ENCODE measurements around the gene KLHL13.
"Not testable (repeated sequence)": the region's sequence is repeated elsewhere in the genome, so short reads cannot be mapped to it uniquely, and the experiment has no call there.

The KLHL13 gene, protein sequence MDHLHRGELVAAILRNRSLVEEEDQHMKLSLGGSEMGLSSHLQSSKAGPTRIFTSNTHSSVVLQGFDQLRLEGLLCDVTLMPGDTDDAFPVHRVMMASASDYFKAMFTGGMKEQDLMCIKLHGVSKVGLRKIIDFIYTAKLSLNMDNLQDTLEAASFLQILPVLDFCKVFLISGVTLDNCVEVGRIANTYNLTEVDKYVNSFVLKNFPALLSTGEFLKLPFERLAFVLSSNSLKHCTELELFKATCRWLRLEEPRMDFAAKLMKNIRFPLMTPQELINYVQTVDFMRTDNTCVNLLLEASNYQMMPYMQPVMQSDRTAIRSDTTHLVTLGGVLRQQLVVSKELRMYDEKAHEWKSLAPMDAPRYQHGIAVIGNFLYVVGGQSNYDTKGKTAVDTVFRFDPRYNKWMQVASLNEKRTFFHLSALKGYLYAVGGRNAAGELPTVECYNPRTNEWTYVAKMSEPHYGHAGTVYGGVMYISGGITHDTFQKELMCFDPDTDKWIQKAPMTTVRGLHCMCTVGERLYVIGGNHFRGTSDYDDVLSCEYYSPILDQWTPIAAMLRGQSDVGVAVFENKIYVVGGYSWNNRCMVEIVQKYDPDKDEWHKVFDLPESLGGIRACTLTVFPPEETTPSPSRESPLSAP

DNA sequence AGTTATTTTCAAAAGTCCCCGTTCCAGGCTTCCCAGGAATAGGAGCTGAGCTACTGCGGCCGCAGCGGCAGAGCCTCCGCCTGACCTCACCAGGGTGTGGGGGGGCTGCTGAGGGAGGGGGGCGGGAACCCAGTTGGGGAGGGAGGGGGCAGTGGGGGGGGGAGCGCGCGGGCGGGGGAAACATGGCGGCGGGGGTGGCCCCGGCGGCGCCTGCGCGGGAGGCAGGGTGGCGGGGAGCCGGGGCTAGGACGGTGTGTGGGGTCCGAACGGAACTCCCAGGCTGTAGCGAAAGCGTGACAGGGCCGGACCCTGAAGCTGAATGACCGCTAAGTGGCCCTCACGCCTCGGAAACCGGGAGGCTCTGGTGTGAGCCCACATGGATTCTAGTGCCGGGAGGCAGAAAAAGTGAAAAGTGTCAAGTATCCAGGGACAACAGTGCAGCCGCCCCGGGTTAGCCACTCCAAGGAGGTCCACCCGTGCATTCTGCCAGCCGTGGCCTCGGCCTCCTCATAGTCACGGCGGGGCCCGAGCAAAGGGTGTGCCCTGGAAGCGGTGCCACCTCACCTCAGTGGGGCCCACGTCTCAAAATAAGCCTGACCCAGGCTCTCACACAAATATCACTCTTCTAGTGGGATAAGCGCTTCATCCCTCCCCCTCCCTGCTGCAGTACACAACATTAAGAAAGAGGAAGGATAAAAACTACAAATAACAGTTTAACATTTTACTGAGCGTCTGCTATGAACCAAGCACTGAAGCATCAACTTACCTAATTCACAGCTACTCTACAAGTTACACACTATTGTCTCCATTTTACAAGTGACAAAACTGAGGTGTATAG is at the start of gene KLHL13:
Gene KLHL13, minus strand, starts transcription at position 98 of the 838 bp plus-strand sequence. CDS start 88,337 bp downstream, outside the sequence.
- peak in 1 of 2 donors; percentile 2 for DNase-seq

DNA sequence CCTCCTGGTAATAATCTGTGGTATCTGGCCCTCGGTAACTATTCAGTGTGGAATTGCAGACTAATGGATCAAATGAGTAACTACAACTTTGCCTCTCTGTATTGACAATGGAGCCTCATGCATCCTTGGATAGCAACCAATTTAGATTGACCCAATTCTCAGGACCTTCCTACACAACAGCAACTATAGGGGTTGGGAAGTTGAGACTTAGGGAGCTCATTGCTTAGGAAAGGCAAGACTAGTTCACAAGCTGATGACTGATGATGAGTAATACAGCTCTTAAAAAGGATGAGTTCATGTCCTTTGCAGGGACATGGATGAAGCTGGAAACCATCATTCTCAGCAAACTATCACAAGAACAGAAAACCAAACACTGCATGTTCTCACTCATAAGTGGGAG is 47.5 kb upstream of the KLHL13 start:
- DNase-seq = no peak

DNA sequence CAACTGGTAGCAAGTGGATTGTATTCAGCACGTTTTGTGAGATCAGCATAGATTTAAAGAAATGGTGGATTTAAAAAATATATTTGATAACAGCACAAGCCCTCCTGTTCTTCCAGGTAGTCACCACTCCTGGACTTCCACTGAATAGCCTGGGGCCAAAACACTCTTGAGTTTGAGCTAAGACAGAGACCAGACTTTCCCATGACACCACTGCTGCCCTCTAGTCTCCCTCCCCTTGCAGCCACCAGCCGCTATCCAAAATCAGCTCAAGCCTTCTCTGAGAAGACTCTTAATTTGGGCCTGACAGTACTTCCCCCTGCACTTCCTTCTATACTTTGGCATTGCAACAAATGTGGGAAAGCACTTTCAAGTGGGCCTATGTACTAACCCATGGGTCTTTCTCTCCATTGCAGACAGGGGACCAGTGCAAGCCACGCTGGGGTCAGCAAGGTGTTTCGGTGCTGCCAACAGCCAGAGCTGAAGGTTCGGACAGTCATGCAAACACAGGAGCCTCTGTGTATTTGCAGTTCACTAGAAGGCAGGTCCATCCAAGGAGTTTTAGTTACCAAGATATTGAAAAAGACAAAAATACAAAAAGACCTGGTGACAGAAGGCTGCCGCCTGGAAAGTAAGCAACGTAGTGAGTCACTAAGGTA is 40.5 kb upstream of the KLHL13 start:
- no peak for DNase-seq

DNA sequence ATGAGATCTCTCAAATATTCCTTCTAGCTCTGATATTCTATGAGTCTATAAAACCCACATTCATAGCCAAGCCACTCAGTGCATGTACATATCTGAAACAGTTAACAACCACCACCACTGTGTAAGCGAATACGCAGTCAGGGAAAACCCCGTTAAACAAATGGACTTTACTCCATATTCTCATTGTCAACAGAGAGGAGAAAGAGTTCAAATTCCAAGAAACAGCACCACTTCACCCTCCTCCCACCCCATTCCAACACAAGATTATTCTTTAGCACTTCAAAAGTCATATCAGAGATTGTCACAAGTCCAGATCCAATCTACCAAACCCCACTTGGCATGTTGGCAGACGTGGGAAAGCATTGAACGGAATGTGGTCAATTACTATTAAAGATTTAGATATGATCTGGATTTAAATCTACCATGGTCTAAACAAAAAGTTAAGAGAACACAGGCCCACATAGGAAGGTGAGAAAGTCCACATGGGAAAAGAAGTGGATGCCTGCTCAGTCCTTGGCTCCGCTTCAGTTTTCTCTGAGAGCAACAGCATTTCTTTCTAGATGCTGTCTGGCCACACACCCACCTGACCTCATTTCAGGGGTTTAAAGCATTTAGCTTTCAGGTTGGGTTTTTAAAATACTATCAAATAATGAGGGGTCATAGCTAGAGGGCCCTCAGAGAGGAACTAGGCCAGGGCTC is 39.8 kb upstream of the KLHL13 start:
- DNase-seq = no peak

DNA sequence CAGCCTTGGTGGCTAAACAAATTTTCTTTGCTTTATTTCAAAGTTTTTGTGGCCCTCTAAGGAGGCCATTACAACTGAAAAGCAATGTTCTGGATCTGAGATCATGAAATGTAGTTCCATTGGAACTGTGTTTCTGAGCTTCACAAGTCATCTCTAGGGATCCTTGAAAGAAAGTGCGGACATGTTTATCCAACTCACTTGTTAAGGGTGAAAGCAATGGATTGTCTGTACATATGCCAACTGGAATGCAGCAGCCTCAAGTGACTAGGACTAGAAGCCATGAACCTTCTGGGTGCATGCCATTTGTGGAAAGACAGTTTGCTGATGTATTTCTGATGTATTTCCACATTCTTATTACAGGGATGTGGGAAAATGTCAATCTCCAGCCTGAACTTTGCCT is 36.7 kb upstream of the KLHL13 start:
- no peak for DNase-seq

DNA sequence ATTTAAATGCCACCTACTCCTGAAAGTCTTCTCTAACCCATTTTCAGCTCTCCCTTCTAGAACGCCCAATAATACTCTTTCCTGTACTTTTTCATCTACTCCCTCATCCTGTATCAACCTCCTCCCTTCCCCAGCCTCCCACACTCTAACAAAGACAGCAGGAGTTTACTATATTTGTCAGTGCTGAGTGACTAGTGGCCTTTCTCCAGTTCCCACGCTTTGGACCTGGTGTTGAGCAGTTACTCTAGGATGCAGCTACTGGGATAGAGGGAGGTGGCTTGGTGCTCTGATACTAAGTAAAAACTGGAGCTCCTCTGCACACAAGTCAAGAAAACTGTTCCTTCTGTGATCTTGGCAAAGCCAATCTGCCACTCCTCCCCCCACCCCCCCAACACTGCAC is 36.1 kb upstream of the KLHL13 start:
- no peak for DNase-seq

DNA sequence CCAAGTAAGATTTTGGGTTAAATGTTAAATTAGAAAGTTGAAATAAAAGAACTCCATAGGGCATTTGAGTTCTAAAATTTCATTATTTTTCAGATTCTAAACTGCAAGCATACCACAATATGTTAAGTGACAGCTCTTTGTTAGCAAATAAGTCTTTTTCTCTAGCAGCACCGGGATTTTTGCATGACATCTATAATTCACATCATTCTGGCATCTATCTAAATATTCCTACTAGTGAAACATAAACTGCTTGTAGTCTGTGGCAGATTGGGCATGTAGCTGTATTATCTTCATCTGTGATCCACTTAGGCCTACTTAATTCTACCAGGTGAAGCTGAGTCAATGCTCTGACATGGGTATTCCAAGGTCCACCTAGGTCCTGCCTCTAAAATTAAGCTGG is 32.1 kb upstream of the KLHL13 start:
- no peak for DNase-seq

DNA sequence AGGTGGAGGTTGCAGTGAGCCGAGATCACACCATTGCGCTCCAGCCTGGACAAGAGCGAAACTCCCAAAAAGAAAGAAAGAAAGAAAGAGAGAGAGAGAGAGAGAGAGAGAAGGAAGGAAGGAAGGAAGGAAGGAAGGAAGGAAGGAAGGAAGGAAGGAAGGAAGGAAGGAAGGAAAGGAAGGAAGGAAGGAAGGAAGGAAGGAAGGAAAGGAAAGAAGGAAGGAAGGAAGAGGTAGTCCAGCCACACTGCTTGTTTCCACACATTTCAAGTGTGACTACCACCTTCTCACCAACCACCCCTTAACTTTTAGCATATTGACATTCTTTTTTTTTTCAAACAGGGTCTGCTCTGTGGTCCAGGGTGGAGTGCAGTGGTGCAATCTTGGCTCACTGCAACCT is 31.2 kb upstream of the KLHL13 start:
- DNase-seq = not testable (repeated sequence)

DNA sequence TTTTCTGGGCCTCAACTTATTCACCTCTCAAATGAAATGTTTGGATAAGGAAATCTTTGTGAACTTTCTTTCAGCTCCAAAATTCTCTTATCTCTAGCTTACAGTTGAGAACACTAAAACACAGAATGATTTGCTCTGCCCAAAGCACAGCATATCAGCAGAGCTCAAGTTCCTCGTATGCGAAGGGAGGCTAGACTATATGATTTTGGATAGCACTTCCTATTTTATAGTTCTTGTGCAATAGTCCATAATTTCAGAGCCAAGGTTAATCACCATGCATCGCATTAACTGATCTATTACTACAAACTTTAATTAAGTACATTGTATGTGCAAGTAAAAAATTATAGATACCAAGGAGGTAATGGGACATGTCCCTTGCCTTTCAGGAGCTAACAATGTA is 27.0 kb upstream of the KLHL13 start:
- no peak for DNase-seq

DNA sequence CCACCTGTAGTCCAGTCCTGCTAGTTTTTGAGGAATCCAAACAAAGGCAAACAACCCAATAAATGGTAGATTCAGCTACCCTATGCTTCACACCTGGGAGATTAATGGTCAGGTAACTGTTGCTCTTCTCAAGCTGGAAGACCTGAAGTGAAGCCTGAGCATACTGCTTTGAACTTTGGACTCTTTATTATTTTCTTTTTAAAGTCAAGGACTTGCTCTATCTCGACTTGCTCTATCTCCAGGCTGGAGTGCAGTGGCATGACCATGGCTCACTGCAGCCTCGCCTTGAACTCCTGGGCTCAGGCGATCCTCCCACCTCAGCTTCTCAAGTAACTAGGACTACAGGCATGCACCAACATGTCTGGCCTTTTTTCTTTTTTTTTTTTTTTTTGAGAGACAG is 14.7 kb upstream of the KLHL13 start:
- no peak for DNase-seq

DNA sequence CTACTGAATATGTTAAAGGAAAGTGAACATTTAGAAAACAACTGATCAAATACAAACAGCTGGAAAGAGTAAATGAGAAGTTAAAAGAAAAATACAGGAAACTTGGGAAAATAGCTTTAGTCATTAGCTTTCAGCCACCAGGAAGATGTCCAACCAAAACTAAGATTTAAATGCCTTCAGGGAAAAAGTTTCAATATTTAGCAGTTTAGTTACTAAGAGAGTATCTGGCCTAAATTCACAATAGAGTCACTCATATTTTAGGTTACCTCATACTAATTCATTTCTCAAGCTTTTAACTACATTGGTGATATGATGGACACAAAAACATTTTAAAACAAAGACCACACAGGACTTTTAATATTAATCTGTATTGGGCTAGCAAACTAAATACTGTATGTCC is 13.1 kb upstream of the KLHL13 start:
- no peak for DNase-seq

DNA sequence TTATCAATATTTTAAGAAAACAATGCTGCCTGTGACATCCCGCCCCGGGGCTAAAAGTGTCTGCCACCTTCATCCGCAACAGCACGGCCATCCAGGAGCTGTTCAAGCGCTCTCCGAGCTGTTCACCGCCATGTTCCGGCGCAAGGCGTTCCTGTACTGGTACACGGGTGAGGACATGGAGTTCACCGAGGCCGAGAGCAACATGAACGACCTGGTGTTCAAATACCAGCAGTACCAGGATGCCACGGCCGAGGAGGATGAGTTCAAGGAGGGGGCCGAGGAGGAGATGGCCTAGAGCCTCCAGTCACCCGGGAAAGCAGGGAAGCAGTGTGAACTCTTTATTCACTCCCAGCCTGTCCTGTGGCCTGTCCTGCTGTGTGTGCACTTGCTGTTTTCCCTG is 12.1 kb upstream of the KLHL13 start:
- DNase-seq = no peak

DNA sequence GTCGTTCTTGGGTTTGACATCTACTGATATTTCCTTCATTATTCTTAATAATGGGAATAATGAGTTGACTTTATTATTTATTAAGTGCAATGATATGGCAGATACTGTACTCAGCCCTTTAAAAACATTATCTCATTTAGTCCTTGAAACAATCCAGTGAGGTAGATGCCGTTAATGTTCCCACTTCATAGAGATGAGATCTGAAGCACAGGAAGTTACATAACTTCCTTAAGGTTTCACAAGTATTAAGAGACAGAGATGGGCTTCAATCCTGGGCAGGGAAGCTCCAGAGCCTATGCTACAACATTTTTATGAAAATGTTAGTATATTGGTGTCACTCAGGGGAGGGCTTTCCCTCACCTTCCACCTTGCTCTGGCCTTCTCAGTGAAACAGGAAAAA is 9.7 kb upstream of the KLHL13 start:
- no peak for DNase-seq

DNA sequence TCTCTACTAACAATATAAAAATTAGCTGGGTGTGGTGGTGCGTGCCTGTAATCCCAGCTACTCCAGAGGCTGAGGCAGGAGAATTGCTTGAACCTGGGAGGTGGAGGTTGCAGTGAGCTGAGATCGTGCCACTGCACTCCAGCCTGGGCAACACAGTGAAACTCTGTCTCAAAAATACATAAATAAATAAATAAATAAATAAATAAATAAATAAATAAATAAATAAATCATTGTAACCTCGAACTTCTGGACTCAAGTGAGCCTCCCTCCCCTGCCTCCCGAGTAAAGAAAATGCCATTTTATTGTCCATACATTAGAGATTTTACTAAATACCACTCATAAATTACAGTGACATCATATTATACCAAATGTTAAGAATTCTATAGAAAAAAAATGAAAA is 7.6 kb upstream of the KLHL13 start:
- not testable (repeated sequence) for DNase-seq

DNA sequence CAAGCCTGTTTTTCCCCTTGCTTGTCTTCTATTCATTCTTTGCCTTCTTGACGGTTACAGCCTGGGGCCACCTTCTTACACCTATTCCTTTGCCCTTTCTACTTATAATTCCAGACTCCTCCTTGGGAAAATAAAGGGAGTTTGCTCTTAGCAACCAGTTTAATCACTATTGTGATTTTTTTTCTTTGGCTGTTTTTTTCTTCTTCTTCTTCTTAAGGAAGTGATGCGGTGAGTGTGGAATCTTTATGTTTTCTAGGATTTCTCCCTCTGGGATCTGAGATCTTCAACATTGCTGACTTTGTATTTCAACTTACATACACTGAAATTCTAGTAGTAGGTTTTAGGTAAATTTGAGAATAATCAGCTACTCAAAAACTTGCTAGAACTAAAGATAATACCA is 1.1 kb upstream of the KLHL13 start:
- DNase-seq = no peak

DNA sequence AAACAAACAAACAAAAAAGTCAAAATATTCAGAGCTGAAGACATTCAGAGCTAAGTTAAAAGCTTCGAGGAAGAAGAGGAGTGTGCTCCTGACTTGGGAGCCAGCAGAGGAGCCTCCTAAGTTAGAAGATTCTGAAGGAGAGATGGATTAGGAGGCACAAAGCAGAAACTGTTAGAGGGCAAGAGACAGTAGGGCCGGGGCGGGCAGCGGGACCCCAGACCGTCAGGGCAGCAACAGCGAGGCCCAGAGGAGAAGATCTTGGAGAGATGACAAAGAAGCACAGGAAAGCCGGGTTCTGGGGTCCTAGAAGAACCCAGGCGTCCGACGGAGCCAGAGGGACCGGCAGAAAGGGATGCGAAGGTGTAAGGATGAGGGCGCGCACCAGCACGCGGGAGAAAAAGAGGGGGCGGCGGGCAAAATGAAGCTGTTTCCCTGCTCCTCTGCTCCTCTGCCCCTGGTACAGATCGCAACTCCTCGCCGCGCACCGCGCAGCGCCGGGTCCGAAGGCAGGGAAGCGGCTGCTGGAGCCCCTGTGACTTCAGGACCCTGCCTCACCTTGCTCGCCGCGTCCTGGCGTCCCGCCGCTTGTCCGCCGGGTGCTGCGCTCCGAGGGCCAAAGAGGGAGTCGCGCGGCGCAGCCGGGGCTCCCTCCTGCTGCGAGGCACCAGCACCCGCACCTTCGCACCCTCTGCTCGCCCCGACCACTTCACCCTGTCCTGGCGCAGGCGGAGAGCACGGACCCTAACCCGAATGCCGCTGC is 477 bp downstream of the KLHL13 start:
- no peak for DNase-seq

DNA sequence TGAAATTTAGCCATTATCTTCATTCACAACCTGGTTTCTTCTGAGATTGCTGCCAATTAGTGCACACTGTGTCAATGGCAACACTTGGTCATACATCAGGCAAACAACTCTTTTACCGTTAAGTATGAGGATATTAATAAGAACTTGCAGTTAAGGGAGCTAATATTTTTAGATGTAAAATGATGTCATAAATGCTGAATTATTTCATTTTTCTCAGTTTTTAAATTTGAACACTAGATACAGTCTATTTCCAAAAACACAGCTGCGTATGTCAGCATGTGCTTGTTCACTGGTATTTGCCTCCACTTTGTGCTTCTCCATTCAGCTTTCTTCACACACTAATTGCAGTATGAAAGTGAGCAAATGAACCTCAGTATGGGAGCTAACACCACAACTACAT is 1.6 kb downstream of the KLHL13 start:
- DNase-seq = no peak

DNA sequence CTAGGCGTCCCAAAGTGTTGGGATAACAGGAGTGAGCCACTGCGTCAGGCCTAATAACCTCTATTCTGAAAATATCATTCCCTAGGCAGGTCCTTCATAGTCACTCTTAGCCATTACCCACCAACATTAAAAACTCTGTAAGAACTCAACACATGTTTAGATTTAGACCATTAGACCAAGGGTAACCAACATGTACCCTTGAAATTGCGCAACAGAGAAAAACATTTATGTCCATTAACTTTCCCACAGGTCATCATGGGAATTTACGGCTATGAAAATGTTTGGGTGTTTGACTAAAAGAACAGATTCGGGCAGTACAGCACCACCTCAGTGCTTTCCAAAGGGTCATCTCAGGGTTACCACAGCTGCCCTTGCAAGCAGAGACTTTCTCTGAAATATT is 7.5 kb downstream of the KLHL13 start:
- DNase-seq = no peak

DNA sequence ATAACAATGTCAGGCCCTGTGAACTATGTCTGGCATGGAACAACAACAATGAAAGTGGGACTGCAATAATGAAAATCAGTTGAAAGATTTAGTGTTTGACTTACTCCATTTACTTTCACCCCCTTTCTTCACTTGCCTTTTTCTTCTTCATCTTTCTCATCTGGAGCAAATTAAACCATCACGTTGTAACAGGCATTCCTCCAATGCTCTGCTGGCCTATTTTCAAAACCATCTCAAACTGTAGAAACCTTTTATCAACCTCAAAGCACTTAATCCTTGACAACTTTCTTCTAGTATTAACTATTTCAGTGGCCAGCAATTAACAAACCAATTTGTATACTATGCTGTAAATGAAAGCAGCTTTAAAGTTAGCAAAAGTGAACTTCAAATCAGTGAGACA is 8.3 kb downstream of the KLHL13 start:
- no peak for DNase-seq

DNA sequence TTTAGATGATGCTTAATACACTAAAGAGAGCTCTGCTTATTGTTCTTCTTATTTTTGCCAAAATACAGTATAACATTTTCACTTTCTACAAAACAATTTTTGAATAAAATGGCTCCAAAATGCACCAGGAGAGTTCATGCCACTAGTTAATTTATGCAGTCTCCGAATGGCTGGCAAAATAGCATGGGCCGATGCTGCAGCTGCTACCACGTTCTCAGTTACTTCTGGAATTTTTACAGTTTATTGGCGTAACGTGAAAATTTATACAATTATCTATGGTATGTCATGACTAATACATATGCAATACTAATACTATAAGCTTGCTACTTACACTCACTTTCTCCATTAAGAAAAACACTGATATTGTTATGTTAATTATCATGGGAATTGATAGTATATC is 16.5 kb downstream of the KLHL13 start:
- DNase-seq = no peak

DNA sequence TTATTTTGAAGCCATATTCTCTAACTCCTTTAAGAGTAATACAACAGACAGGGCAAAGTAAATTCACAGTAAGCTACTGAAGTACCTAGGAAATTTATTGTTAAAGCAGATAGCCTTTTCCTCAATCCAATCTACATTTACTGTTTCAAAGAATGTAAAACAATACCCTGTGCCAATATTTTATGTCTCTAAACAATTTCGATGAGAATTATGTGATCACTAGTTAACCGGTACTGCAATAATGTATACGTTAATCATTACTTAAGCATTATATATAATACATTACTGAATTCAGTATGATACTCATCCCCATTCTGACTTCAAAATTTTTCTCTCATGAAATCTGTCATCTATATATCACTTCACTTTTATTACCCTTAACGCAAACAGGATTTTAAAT is 28.5 kb downstream of the KLHL13 start:
- no peak for DNase-seq

DNA sequence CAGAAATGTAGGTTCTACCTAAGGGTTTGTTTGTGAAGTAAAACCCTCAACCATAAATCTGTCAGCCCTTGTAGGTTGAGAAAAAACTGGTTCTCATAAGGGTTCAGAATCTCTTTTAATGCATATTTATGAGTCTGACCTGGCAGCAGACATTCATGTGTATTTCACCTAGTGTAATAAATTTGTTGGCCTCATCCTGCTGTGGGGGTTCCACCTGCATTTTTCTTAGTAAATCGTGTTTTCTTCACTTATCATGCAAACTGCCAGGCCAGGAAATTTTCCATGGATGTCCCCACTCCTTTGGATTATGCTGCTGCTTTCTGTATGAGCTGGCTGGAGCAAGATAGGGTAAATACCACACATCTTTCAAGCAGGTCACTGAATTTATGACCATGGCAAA is 42.4 kb downstream of the KLHL13 start:
- no peak for DNase-seq

Measured in CD4-positive, alpha-beta T cell treated with Interleukin-4 for 1 hour (primary cell).